K562 (cell line): ENCODE results near the gene NTSR2. TPM values are rescaled to one million over a fixed set of nuclear protein-coding genes. Genes with fewer than 3 reads are reported as not detected.

Experiments
- ATAC-seq: fragments of 200-7000 bp; cut with Tn5 transposase; 3 replicates; pipeline ENCODE4 v1.9.1; 2020; ENCODE audit warnings: moderate library complexity
- BruUV-seq: library from RNA; stranded (reverse); fragments of 400-500 nt; replicated peaks from 2 replicates; lab custom pipeline; 2021; lab: Mats Ljungman, UMichigan
- CTCF ChIA-PET: fragments of 300-600 bp; formaldehyde crosslinking; extraction: SDS; loops from one replicate; lab custom pipeline; 2021; ENCODE audit warnings: low intra/inter-chr PET ratio; lab: Yijun Ruan, JAX
- POLR2A ChIA-PET: fragments of 300-600, 350-650 bp; sonication (Branson Sonifier 250); formaldehyde crosslinking; extraction: SDS; loops from one replicate; lab custom pipeline; 2021; ENCODE audit warnings: antibody characterized with exemption, inconsistent platforms; lab: Yijun Ruan, JAX
- DNase-seq, 4 experiments: peaks; one replicate each; pipeline versions ENCODE4 v3.0.0 to v3.0.0-alpha.2; 2011 to 2018; ENCODE audit warnings: low spot score in 3 of 4, mixed read lengths in 3 of 4; ENCODE audit errors: extremely low read depth in 1 of 4
- FAIRE-seq: peaks from 2 replicates; lab custom pipeline; 2011; peaks lifted over from hg19 to GRCh38; lab: Jason Lieb, UNC
- H2AFZ ChIP-seq: 2 replicates; pipeline ENCODE4 v1.6.0; 2011; ENCODE audit warnings: low read depth, low read length, control low read depth, inconsistent platforms
- H3K27ac ChIP-seq: fragments of 200-600 bp; 3 replicates; pipeline ENCODE4 v1.8.0; 2011; ENCODE audit warnings: low read depth, mild to moderate bottlenecking, control low read depth, inconsistent platforms, low read length, moderate library complexity, mixed read lengths; ENCODE audit errors: extremely low read depth
- H3K27me3 ChIP-seq, 2 experiments: fragments of 300-600 bp in 1 of 2; 2 replicates in 1 of 2; 3 replicates in 1 of 2; pipeline versions ENCODE4 v1.6.0 to v1.8.0; 2011; ENCODE audit warnings: inconsistent platforms in 2 of 2, low read length in 2 of 2, mild to moderate bottlenecking in 1 of 2, mixed read lengths in 1 of 2, moderate library complexity in 1 of 2; ENCODE audit not compliant: control insufficient read depth in 2 of 2, insufficient read depth in 2 of 2
- H3K36me3 ChIP-seq: fragments of 300-600 bp; 3 replicates; pipeline ENCODE4 v1.8.0; 2011; ENCODE audit warnings: mild to moderate bottlenecking, low read length, inconsistent platforms; ENCODE audit not compliant: control insufficient read depth, insufficient read depth
- H3K4me1 ChIP-seq, 2 experiments: fragments of 200-600 bp in 1 of 2; replicated peaks in 1 of 2; 2 replicates in 1 of 2; 3 replicates in 1 of 2; pipeline versions ENCODE4 v1.5.1 to v1.8.0; 2011; ENCODE audit warnings: inconsistent platforms in 2 of 2, low read length in 2 of 2, mild to moderate bottlenecking in 1 of 2, mixed read lengths in 1 of 2, moderate library complexity in 1 of 2; ENCODE audit not compliant: control insufficient read depth in 2 of 2, insufficient read depth in 2 of 2
- H3K4me2 ChIP-seq: 2 replicates; pipeline ENCODE4 v1.6.1; 2011; ENCODE audit warnings: low read length, control low read depth, inconsistent platforms, mixed read lengths; ENCODE audit not compliant: insufficient read depth
- H3K4me3 ChIP-seq: fragments of 200-600 bp; sonication (generic), shearing (Covaris generic); 2 replicates; pipeline ENCODE4 v1.5.1; 2016; ENCODE audit warnings: control low read depth, inconsistent platforms
- H3K79me2 ChIP-seq: fragments of 200-600 bp; 3 replicates; pipeline ENCODE4 v1.8.0; 2011; ENCODE audit warnings: low read length, inconsistent platforms; ENCODE audit not compliant: control insufficient read depth, insufficient read depth
- H3K9ac ChIP-seq, 2 experiments: 2 replicates each; pipeline versions ENCODE4 v1.6.0 to v1.6.1; 2011; ENCODE audit warnings: low read depth in 2 of 2, low read length in 2 of 2, control low read depth in 1 of 2, inconsistent platforms in 1 of 2, mild to moderate bottlenecking in 1 of 2, mixed read lengths in 1 of 2; ENCODE audit not compliant: insufficient read depth in 1 of 2
- H3K9me1 ChIP-seq: one replicate; pipeline ENCODE4 v1.6.0; 2011; ENCODE audit warnings: inconsistent platforms, mild to moderate bottlenecking, low read length, moderate library complexity; ENCODE audit not compliant: control insufficient read depth, insufficient read depth
- H3K9me3 ChIP-seq: replicated peaks from 2 replicates; pipeline ENCODE4 v1.5.1; 2011; ENCODE audit warnings: low read depth, low read length, inconsistent platforms; ENCODE audit not compliant: control insufficient read depth, insufficient read depth
- H4K20me1 ChIP-seq: replicated peaks from 2 replicates; pipeline ENCODE4 v1.6.1; 2011; ENCODE audit warnings: low read length, inconsistent platforms, mixed read lengths; ENCODE audit not compliant: control insufficient read depth, insufficient read depth
- ARID1B ChIP-seq: fragments of 450-650 bp; IDR thresholded peaks from 2 replicates; pipeline ENCODE4 v1.6.1; 2016; ENCODE audit warnings: antibody characterized with exemption, mild to moderate bottlenecking, inconsistent platforms
- BRF1 ChIP-seq: IDR thresholded peaks from 3 replicates; pipeline ENCODE4 v1.6.1; 2011; ENCODE audit warnings: borderline replicate concordance, mild to moderate bottlenecking; ENCODE audit not compliant: insufficient read length; ENCODE audit errors: extremely low read depth
- CBFA2T3 ChIP-seq: fragments of 450-650 bp; IDR thresholded peaks from 2 replicates; pipeline ENCODE4 v1.6.1; 2017
- CC2D1A ChIP-seq: fragments of 450-650 bp; IDR thresholded peaks from 2 replicates; pipeline ENCODE4 v1.6.1; 2017; ENCODE audit warnings: mild to moderate bottlenecking
- EP400 ChIP-seq: fragments of 450-650 bp; IDR thresholded peaks from 2 replicates; pipeline ENCODE4 v1.6.1; 2017; ENCODE audit warnings: antibody characterized with exemption, mild to moderate bottlenecking, moderate library complexity
- GTF3C2 ChIP-seq: IDR thresholded peaks from 3 replicates; pipeline ENCODE4 v1.6.1; 2011; ENCODE audit warnings: borderline replicate concordance, mild to moderate bottlenecking, moderate library complexity; ENCODE audit not compliant: insufficient read length; ENCODE audit errors: extremely low read depth
- HMG20B ChIP-seq: fragments of 250-450 bp; sonication (Bioruptor Pico); IDR thresholded peaks from 2 replicates; pipeline ENCODE4 v1.5.0; 2021; ENCODE audit warnings: mild to moderate bottlenecking
- HMGN3 ChIP-seq: IDR thresholded peaks from 2 replicates; pipeline ENCODE4 v1.6.1; 2011; ENCODE audit warnings: borderline replicate concordance, low read depth, mild to moderate bottlenecking, mixed read lengths, low read length; ENCODE audit not compliant: insufficient read length; ENCODE audit errors: extremely low read depth
- HNRNPH1 ChIP-seq: fragments of 200-400 bp; formaldehyde crosslinking; optimal IDR thresholded peaks from 2 replicates; pipeline ENCODE3; 2017; ENCODE audit warnings: low read depth, mild to moderate bottlenecking, low read length, moderate library complexity
- MAFK ChIP-seq: IDR thresholded peaks from 2 replicates; pipeline ENCODE4 v1.6.1; 2011; ENCODE audit warnings: low read length, improper control_type of control experiment
- SIX5 ChIP-seq, 2 experiments: IDR thresholded peaks; 2 replicates each; pipeline ENCODE4 v1.6.1; 2011; ENCODE audit warnings: low read length in 2 of 2, borderline replicate concordance in 1 of 2, low read depth in 1 of 2, mild to moderate bottlenecking in 1 of 2, moderate library complexity in 1 of 2; ENCODE audit not compliant: insufficient read depth in 1 of 2
- TAF9B ChIP-seq: fragments of 450-650 bp; IDR thresholded peaks from 2 replicates; pipeline ENCODE4 v1.6.1; 2018; ENCODE audit warnings: mild to moderate bottlenecking; ENCODE audit not compliant: partially characterized antibody
- U2AF1 ChIP-seq: fragments of 200-400 bp; formaldehyde crosslinking; optimal IDR thresholded peaks from 2 replicates; pipeline ENCODE3; 2017; ENCODE audit warnings: mild to moderate bottlenecking, low read depth, low read length, moderate library complexity
- ZNF212 ChIP-seq: fragments of 450-650 bp; formaldehyde crosslinking; IDR thresholded peaks from 2 replicates; pipeline ENCODE4 v1.4.0; 2020; ENCODE audit warnings: mild to moderate bottlenecking
- ZNF277 ChIP-seq: fragments of 250-450 bp; sonication (Bioruptor Pico); IDR thresholded peaks from 2 replicates; pipeline ENCODE4 v1.8.0; 2022; ENCODE audit warnings: inconsistent platforms, mild to moderate bottlenecking, moderate library complexity, borderline replicate concordance
- ZNF324 ChIP-seq: fragments of 250-450 bp; sonication (Bioruptor Pico); IDR thresholded peaks from 2 replicates; pipeline ENCODE4 v1.4.0; 2020; ENCODE audit warnings: mild to moderate bottlenecking
- ZNF408 ChIP-seq: fragments of 250-450 bp; sonication (Bioruptor Pico); IDR thresholded peaks from 2 replicates; pipeline ENCODE4 v1.4.0; 2020; ENCODE audit warnings: low read depth, mild to moderate bottlenecking, moderate library complexity
- ZNF444 ChIP-seq: fragments of 250-450 bp; sonication (Bioruptor Pico); IDR thresholded peaks from 2 replicates; pipeline ENCODE4 v1.4.0; 2020; ENCODE audit warnings: mild to moderate bottlenecking, moderate library complexity
- WGBS: fragments of 100-300 bp; shearing (Covaris generic); methylation state at CpG from one replicate; pipeline ENCODE4 v1.1.6; 2016; ENCODE audit warnings: low coverage, mixed read lengths; ENCODE audit not compliant: insufficient coverage; ENCODE audit errors: missing lambda C conversion rate; 5-methylcytosine and 5-hydroxymethylcytosine counted together
- in situ Hi-C: fragments of 300-500 bp; cut with MboI; formaldehyde crosslinking; loops from 4 replicates; pipeline ENCODE4 v1.15.0; 2018; ENCODE audit warnings: inconsistent platforms, mixed read lengths
- intact Hi-C: fragments of 100-400 bp; cut with micrococcal nuclease; formaldehyde crosslinking; loops from 2 replicates; pipeline ENCODE4 v1.14.2; 2022
- polyA plus RNA-seq, 8 experiments: library from polyadenylated mRNA; depleted of rRNA in 4 of 8; stranded (reverse) in 5 of 8; unstranded in 3 of 8; fragments of >200 nt; fragmentation: Nextera tagmentation in 2 of 8; fragmentation: Illumina TruSeq in 1 of 8; extraction: Ambion mirVana in 2 of 8; extraction: Trizol in 1 of 8; gene quantifications; 2 replicates each; pipeline versions ENCODE4 v1.2.1 to v1.2.3, GENCODE V29; 2011 to 2014; ENCODE audit warnings: inconsistent platforms in 1 of 8, missing spikeins in 1 of 8
- total RNA-seq, 7 experiments: library from RNA; depleted of rRNA in 6 of 7; stranded (reverse); fragments of >200 nt in 6 of 7; fragmentation: Illumina TruSeq in 2 of 7; extraction: Trizol in 2 of 7; gene quantifications; 2 replicates each; pipeline versions ENCODE4 v1.2.1 to v1.2.3, GENCODE V29; 2011 to 2021; ENCODE audit warnings: low replicate concordance in 1 of 7
- TF ChIP-seq, protein P1 (sequence below): sonication (generic); formaldehyde crosslinking; IDR thresholded peaks from 2 replicates; pipeline ENCODE4 v1.8.0; 2022; ENCODE audit warnings: mild to moderate bottlenecking, missing genetic modification reagents

The NTSR2 gene
- total and polyA plus RNA-seq, 9 of the 15 experiments (the other 6 are each of a cell fraction or from before 2014, with no cell fraction given), result not detected

DNA sequence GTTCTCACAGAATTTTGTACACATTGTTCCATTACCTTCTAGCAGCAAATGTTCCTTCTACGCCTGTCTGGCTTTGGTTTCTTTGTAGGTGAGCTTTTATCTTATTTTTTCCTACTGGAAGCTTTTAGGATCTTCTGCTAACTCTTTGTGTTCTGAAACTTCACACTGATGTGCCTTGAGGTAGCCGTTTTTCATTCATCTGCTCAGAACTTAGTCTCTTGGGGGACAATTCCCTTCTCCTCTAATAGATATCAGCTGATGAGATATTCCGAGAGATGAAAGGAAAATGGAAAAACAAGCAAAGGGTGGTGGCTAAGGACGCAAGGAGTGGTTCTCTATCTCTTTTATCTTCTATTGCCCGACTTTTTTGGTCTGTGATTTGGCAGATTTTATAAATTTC, 48.6 kb upstream of the NTSR2 start:
- no TSS peak for BruUV-seq
- Histone ChIP-seq H3K79me2 (no peaks in the 10 kb centered on the region), H3K4me1 (peaks cover 3 to 9% of the 10 kb centered on the region in 2 experiments; a peak in 4 of 5 replicates), H3K36me3 (no peaks in the 10 kb centered on the region), H3K27me3 (peaks cover 18 to 53% of the 10 kb centered on the region in 2 experiments), H3K4me2 (no peak overlapping the region), H3K9me1 (no peaks in the 10 kb centered on the region), H3K27ac (no peak overlapping the region), H3K9me3 (no peaks in the 10 kb centered on the region), H3K9ac (no peak overlapping the region)
- 14% methylated on average over 5 of the region's 5 CpGs for WGBS
- in situ Hi-C loops (no loop called here), intact Hi-C loops (no loop called here)
- ChIA-PET POLR2A (interaction anchor here (0.9 to 1.8 kb wide), 3 partner anchors 12 to 22 kb away, joined by 3 to 11 read pairs (median 4); no protein-coding TSS in a partner anchor), CTCF (no interaction called here)
- ATAC-seq (no peak), DNase-seq (no peak)
- TF ChIP-seq U2AF1 (no peak), HMG20B (CRISPR knock-in tag) (no peak), TAF9B (no peak), ARID1B (no peak), ZNF212 (no peak), CC2D1A (no peak), ZNF277 (CRISPR knock-in tag) (no peak), ZNF444 (no peak), GTF3C2 (no peak), EP400 (no peak), ZNF408 (no peak), CBFA2T3 (no peak), HNRNPH1 (no peak), BRF1 (no peak), HMGN3 (no peak), ZNF324 (CRISPR knock-in tag) (no peak), SIX5 (IDR thresholded peaks at IDR 0.05; ENCODE audit: borderline replicate concordance in 1 of 2, insufficient read depth in 1 of 2, low read depth in 1 of 2, low read length in 2 of 2) (no peak), MAFK (no peak)
- TF ChIP-seq, protein P1, sequence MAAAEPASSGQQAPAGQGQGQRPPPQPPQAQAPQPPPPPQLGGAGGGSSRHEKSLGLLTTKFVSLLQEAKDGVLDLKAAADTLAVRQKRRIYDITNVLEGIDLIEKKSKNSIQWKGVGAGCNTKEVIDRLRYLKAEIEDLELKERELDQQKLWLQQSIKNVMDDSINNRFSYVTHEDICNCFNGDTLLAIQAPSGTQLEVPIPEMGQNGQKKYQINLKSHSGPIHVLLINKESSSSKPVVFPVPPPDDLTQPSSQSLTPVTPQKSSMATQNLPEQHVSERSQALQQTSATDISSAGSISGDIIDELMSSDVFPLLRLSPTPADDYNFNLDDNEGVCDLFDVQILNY (CRISPR knock-in tag), result no peak
- TF ChIP-seq, all 486 proteins: peak for 0
- no peak for FAIRE-seq
- no peak overlapping the region for H2AFZ ChIP-seq
- H4K20me1 ChIP-seq, result no peaks in the 10 kb centered on the region; the same call in 1 of the 2 replicates
- no peak overlapping the region for H3K4me3 ChIP-seq
